ACC112 (cell line): ENCODE measurements around the gene SPNS1.
"Not testable (repeated sequence)": the region's sequence is repeated elsewhere in the genome, so short reads cannot be mapped to it uniquely, and the experiment has no call there.

Experiments
- H2AFZ ChIP-seq: fragments of 200-600 bp; sonication (generic); one replicate; pipeline ENCODE4 v1.6.0; 2017; ENCODE audit warnings: antibody characterized with exemption, low read length; ENCODE audit not compliant: unreplicated experiment
- H3K27ac ChIP-seq: fragments of 200-600 bp; sonication (generic); 2 replicates; pipeline ENCODE4 v1.5.1; 2014; ENCODE audit warnings: low read depth, mild to moderate bottlenecking, antibody characterized with exemption, low read length, moderate library complexity
- H3K27me3 ChIP-seq: fragments of 200-600 bp; sonication (generic); 2 replicates; pipeline ENCODE4 v1.6.1; 2014; ENCODE audit warnings: mild to moderate bottlenecking, antibody characterized with exemption, low read length, moderate library complexity, mixed read lengths; ENCODE audit not compliant: insufficient read depth
- H3K36me3 ChIP-seq: fragments of 200-600 bp; sonication (generic); 2 replicates; pipeline ENCODE4 v1.6.1; 2016; ENCODE audit warnings: mild to moderate bottlenecking, antibody characterized with exemption, low read length, moderate library complexity, mixed read lengths; ENCODE audit not compliant: insufficient read depth
- H3K4me1 ChIP-seq: fragments of 200-600 bp; sonication (generic); one replicate; pipeline ENCODE4 v1.6.1; 2016; ENCODE audit warnings: low read length, mixed read lengths; ENCODE audit not compliant: insufficient read depth, unreplicated experiment, control insufficient read depth
- H3K4me3 ChIP-seq: fragments of 200-600 bp; sonication (generic); 2 replicates; pipeline ENCODE4 v1.5.1; 2014; ENCODE audit warnings: mild to moderate bottlenecking, low read depth, low read length
- H3K79me2 ChIP-seq: fragments of 200-600 bp; sonication (generic); one replicate; pipeline ENCODE4 v1.6.0; 2016; ENCODE audit warnings: low read length; ENCODE audit not compliant: control insufficient read depth, unreplicated experiment, insufficient read depth

The SPNS1 gene

GRCh38 chr16:28958836-28959235, 15.7 kb upstream of the SPNS1 start:
- peaks cover 10% of the 10 kb centered on the region; the same call in 1 of the 2 replicates for H3K36me3 ChIP-seq
- no peak overlapping the region for H3K4me3 ChIP-seq
- peaks cover 2% of the 10 kb centered on the region for H3K79me2 ChIP-seq
- no peaks in the 10 kb centered on the region for H3K4me1 ChIP-seq
- H3K27ac ChIP-seq, result no peak overlapping the region
- no peak overlapping the region for H2AFZ ChIP-seq
- no peaks in the 10 kb centered on the region for H3K27me3 ChIP-seq

GRCh38 chr16:28964072-28964471, 10.5 kb upstream of the SPNS1 start:
- H2AFZ ChIP-seq, result no peak overlapping the region
- no peaks in the 10 kb centered on the region for H3K79me2 ChIP-seq
- H3K27me3 ChIP-seq, result no peaks in the 10 kb centered on the region
- H3K27ac ChIP-seq, result no peak overlapping the region
- H3K4me1 ChIP-seq, result no peaks in the 10 kb centered on the region
- no peak overlapping the region for H3K4me3 ChIP-seq
- peaks cover 8% of the 10 kb centered on the region; the same call in 1 of the 2 replicates for H3K36me3 ChIP-seq

- Histone ChIP-seq H3K4me1 (no peaks in the 10 kb centered on the region), H3K27ac (no peak overlapping the region), H3K4me3 (no peak overlapping the region), H3K36me3 (peaks cover 5% of the 10 kb centered on the region; the same call in 1 of the 2 replicates), H3K27me3 (no peaks in the 10 kb centered on the region), H3K79me2 (no peaks in the 10 kb centered on the region), H2AFZ (no peak overlapping the region)
Measured at GRCh38 chr16:28964496-28964895, 10.1 kb upstream of the SPNS1 start.

- H2AFZ ChIP-seq, result no peak overlapping the region
- no peak overlapping the region for H3K4me3 ChIP-seq
- H3K36me3 ChIP-seq, result peaks cover 2% of the 10 kb centered on the region; the same call in 1 of the 2 replicates
- no peaks in the 10 kb centered on the region for H3K27me3 ChIP-seq
- H3K27ac ChIP-seq, result no peak overlapping the region
- H3K4me1 ChIP-seq, result no peaks in the 10 kb centered on the region
- no peaks in the 10 kb centered on the region for H3K79me2 ChIP-seq
Measured at GRCh38 chr16:28967156-28967555, 7.4 kb upstream of the SPNS1 start.

- not testable (repeated sequence) for H2AFZ ChIP-seq, H3K79me2 ChIP-seq, H3K27me3 ChIP-seq, H3K36me3 ChIP-seq, H3K27ac ChIP-seq, H3K4me1 ChIP-seq, H3K4me3 ChIP-seq
Measured at GRCh38 chr16:28969696-28970095, 4.9 kb upstream of the SPNS1 start.

- H3K27ac ChIP-seq, result peak overlapping the region; percentile 92
- H3K27me3 ChIP-seq, result no peaks in the 10 kb centered on the region
- H3K4me3 ChIP-seq, result peak overlapping the region; percentile 99
- peaks cover 29% of the 10 kb centered on the region for H3K79me2 ChIP-seq
- H3K4me1 ChIP-seq, result peaks cover 16% of the 10 kb centered on the region
- no peaks in the 10 kb centered on the region for H3K36me3 ChIP-seq
- H2AFZ ChIP-seq, result peak overlapping the region; percentile 74
Measured at GRCh38 chr16:28974007-28974436, 556 bp upstream of the SPNS1 start.

GRCh38 chr16:28975158-28975599, 601 bp downstream of the SPNS1 start:
- Histone ChIP-seq H3K4me3 (peak overlapping the region; percentile 99), H2AFZ (peak overlapping the region; percentile 99), H3K27me3 (no peaks in the 10 kb centered on the region), H3K27ac (peak overlapping the region; percentile 92), H3K4me1 (peaks cover 16% of the 10 kb centered on the region), H3K79me2 (peaks cover 29% of the 10 kb centered on the region), H3K36me3 (no peaks in the 10 kb centered on the region)

- Histone ChIP-seq H3K27me3 (no peaks in the 10 kb centered on the region), H3K4me1 (peaks cover 16% of the 10 kb centered on the region), H3K27ac (no peak overlapping the region), H2AFZ (no peak overlapping the region), H3K36me3 (peaks cover 20% of the 10 kb centered on the region), H3K79me2 (peaks cover 29% of the 10 kb centered on the region), H3K4me3 (no peak overlapping the region)
Measured at GRCh38 chr16:28977703-28978662, 3.4 kb downstream of the SPNS1 start.

GRCh38 chr16:28980330-28980729, 5.8 kb downstream of the SPNS1 start:
- H2AFZ ChIP-seq, H3K4me3 ChIP-seq, H3K27ac ChIP-seq, H3K27me3 ChIP-seq, H3K4me1 ChIP-seq: not testable (repeated sequence)
- H3K79me2 ChIP-seq, result peaks cover 24% of the 10 kb centered on the region
- H3K36me3 ChIP-seq, result peaks cover 20% of the 10 kb centered on the region

- H3K27ac ChIP-seq, result no peak overlapping the region
- no peak overlapping the region for H2AFZ ChIP-seq
- H3K4me3 ChIP-seq, result no peak overlapping the region
- H3K36me3 ChIP-seq, result peaks cover 24% of the 10 kb centered on the region
- peaks cover 4% of the 10 kb centered on the region for H3K4me1 ChIP-seq
- no peaks in the 10 kb centered on the region for H3K27me3 ChIP-seq
- H3K79me2 ChIP-seq, result peaks cover 18% of the 10 kb centered on the region
Measured at GRCh38 chr16:28980929-28981328, 6.4 kb downstream of the SPNS1 start.

- Histone ChIP-seq H3K4me1 (peaks cover 3% of the 10 kb centered on the region), H3K27me3 (no peaks in the 10 kb centered on the region), H3K36me3 (peaks cover 28% of the 10 kb centered on the region), H2AFZ (no peak overlapping the region), H3K27ac (no peak overlapping the region), H3K79me2 (peaks cover 12% of the 10 kb centered on the region), H3K4me3 (no peak overlapping the region)
Measured at GRCh38 chr16:28981517-28981916, 6.9 kb downstream of the SPNS1 start.
